WERI-Rb-1 (cell line): ENCODE results near the gene APCDD1L.

ENCODE experiments used
- DNase-seq: peaks from one replicate; pipeline ENCODE4 v3.0.0-alpha.2; 2020
- H3K27ac ChIP-seq: fragments of 250-450 bp; sonication (Bioruptor Pico); 2 replicates; pipeline ENCODE4 v1.5.1; 2020; ENCODE audit warnings: mild to moderate bottlenecking, moderate library complexity
- H3K27me3 ChIP-seq: fragments of 250-450 bp; sonication (Bioruptor Pico); 2 replicates; pipeline ENCODE4 v1.5.1; 2021; ENCODE audit warnings: mild to moderate bottlenecking, low read depth, moderate library complexity; ENCODE audit not compliant: insufficient read depth, severe bottlenecking
- H3K36me3 ChIP-seq: fragments of 250-450 bp; sonication (Bioruptor Pico); 2 replicates; pipeline ENCODE4 v1.5.1; 2020; ENCODE audit warnings: mild to moderate bottlenecking, moderate library complexity
- H3K4me3 ChIP-seq: 2 replicates; pipeline ENCODE4 v1.5.1; 2011; ENCODE audit warnings: low read depth, mild to moderate bottlenecking, control low read depth, low read length
- H3K9me3 ChIP-seq: fragments of 250-450 bp; sonication (Bioruptor Pico); 2 replicates; pipeline ENCODE4 v1.5.1; 2021; ENCODE audit warnings: mild to moderate bottlenecking, moderate library complexity; ENCODE audit not compliant: severe bottlenecking
- TF ChIP-seq, protein P1 (sequence below): IDR thresholded peaks from 2 replicates; pipeline ENCODE4 v1.5.1; 2011; ENCODE audit warnings: low read depth, mild to moderate bottlenecking, control low read depth, inconsistent platforms, low read length

APCDD1L gene

DNA sequence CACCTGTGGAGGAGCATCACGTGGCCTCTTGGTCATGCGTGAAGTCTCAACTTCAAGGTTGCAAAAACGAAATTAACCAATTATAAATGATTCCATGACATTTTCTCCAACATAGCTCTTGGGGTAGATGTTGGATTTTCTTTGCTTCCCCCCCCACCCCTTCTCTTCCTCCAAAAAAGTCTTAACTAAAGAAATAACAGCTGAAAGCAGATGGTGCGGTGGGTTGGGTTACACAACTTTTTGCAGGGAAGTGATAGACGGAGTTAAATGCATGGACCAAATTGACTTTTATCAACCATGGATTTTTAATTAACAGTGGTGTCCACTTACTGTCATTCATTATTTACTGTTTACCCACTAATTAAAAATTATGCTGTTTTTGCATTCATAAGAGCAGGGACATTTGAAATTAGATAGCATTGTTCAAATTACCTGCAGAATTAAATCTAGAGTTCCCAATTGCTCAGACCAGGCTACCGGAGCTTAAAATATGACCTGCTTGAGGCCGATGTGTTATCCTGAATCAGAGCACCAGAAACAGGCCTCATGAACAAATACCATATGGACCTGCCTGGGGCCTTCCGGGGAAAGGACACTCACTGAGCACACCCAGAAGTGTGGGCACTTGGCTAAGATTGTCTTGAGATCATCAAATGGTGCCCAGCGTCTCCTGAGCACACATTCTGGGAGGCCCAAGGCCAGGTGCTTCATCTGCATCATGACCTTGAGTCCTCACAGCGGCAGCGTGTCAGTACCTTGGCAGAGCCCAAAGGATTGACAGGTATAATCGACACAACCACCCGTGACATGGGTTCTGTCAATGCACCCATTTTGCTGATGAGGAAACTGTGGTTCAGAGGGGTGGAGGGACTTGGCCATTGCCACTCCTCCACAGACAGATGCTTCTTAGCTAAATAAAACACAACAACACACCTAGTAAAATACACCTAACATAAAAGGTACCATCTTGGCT, 41.5 kb downstream of the APCDD1L start:
- no peak for DNase-seq

DNA sequence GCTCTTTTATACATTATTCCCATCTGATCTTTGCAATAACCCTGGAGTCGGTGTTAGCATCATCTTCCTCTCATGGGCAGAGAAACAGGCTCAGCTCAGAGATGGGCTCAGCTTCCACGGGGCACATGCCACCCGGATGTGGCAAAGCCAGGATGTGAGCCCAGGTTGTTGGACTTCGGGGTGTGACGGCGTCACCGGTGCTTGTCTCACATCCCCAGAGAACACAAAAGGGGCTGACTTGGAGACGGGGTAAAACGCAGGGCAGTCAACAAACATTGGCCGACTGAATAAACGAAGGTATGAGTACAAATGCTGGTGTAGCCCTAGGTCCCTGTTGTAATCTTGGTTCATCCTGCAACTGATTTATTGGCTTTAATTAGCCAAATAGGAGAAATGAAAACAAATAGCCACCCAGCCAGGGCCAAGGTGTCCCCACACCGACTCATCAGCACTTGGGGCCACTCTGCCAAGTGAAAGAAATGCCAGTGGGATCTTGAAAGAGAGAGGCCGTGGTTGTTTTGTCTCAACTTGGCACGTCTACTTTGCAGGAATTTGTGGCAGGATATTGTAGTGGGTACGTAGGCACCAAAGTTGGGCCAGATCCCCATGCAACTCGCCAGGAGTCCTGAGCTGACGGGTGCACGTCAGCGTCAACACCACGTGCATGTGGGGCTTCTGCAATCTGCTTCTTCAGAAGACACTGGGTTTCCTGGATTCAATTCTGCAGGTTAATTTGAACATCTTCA, 42.8 kb downstream of the APCDD1L start:
- no peak for DNase-seq
- H3K4me3 ChIP-seq: no peak overlapping the region
- TF ChIP-seq, protein P1, sequence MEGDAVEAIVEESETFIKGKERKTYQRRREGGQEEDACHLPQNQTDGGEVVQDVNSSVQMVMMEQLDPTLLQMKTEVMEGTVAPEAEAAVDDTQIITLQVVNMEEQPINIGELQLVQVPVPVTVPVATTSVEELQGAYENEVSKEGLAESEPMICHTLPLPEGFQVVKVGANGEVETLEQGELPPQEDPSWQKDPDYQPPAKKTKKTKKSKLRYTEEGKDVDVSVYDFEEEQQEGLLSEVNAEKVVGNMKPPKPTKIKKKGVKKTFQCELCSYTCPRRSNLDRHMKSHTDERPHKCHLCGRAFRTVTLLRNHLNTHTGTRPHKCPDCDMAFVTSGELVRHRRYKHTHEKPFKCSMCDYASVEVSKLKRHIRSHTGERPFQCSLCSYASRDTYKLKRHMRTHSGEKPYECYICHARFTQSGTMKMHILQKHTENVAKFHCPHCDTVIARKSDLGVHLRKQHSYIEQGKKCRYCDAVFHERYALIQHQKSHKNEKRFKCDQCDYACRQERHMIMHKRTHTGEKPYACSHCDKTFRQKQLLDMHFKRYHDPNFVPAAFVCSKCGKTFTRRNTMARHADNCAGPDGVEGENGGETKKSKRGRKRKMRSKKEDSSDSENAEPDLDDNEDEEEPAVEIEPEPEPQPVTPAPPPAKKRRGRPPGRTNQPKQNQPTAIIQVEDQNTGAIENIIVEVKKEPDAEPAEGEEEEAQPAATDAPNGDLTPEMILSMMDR: no peak
- no peak overlapping the region for H3K27ac ChIP-seq
- no peaks in the 10 kb centered on the region for H3K9me3 ChIP-seq
- H3K27me3 ChIP-seq: no peaks in the 10 kb centered on the region
- H3K36me3 ChIP-seq: no peaks in the 10 kb centered on the region

More for the DNA sequence above, 41.5 kb downstream of the APCDD1L start:
- Histone ChIP-seq H3K9me3 (peaks cover 8% of the 10 kb centered on the region), H3K27ac (no peak overlapping the region), H3K36me3 (no peaks in the 10 kb centered on the region), H3K27me3 (no peaks in the 10 kb centered on the region), H3K4me3 (no peak overlapping the region)
- TF ChIP-seq, protein P1: no peak

DNA sequence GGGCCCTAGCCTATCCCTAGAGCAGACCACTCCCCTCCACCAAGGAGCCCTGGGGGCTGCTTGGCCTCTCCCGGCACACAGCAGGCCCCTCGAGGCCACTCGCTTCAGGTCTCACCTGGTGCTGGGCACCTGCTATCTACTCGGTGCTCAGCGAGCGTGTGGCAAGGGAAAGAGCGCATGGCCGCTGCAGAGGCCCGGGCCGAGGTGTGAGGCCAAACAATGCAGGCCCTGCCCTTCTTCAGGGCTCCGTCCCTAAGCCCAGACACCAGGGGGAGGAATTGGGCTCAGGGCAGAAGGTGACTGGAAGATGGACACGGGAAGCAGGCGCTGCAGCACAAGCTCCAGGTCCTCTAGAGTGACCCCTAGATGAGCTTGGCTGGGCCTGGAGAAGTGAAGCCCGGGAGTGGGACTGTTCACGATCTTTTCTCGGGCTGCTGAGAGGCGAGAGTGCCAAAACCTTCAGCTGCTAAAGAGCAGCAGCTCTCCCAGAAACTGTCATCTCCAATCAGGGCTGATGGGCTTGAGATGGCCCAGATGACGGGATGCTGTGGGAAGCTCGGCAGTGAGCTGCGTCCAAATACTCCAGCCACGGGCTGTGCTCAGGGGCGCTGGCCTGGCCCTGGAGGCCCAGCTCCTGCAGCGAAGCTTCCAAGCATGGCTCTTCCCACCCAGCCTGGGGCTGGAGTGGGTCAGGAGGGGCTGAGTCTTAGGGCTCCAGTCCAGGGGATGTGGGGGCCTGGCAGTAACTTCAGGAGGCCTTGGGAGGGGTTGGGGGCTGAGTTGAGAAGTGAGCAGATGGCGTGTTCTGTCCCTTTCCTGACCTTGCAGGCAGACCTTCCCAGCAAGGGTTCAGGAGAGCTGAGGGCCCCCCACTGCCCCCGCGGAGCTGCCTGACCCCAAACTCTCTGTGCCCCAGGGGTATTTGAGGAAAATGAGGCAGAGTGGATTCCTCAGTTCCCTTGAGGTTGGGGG, 43.7 kb downstream of the APCDD1L start:
- Histone ChIP-seq H3K9me3 (no peaks in the 10 kb centered on the region), H3K27me3 (no peaks in the 10 kb centered on the region), H3K4me3 (no peak overlapping the region), H3K27ac (no peak overlapping the region), H3K36me3 (no peaks in the 10 kb centered on the region)
- TF ChIP-seq, protein P1: no peak
- DNase-seq: peak; percentile 35

DNA sequence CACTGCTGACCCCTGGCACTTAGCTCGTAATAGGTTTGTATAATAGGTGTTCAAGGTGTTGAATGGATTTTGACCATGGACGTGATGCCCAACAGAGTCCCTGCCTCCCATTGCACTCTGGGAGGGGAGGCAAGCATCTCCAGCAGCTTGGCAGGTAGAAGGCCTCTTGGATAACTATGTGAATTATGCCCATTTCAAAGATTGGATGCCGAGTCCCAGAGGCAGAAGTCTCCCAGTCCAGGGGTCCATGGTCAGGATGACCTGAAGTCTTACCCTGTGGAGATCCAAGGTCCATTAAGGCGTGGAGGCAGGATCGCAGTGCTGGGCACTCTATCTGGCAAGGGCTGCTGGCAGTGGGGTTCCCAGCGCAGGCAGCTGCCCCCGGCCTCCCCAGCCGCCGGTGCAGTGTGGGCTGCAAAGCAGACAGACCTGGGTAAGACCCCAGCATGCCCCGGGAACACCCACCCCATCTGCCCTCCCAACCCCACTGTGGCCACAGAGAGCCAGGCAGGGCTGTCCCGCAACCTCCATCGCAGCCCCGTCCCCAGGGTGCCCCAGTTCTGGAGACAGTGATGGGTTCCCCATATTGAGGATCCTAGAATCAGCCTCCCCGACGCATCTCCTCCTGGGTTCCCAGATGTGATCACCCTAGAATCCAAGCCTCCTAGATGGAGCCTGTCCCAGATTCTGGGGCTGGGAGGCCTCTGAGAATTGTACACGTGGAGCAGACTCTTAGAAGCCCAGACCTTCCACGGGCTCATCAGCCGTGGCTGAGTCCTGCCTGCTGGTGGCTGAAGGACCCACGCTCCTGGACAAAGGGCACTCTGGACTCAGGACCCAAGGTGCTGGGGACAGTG, 44.6 kb downstream of the APCDD1L start:
- TF ChIP-seq, protein P1: no peak
- Histone ChIP-seq H3K27me3 (no peaks in the 10 kb centered on the region), H3K36me3 (no peaks in the 10 kb centered on the region), H3K9me3 (no peaks in the 10 kb centered on the region), H3K27ac (no peak overlapping the region), H3K4me3 (no peak overlapping the region)
- no peak for DNase-seq
